PC-3 (cell line): ENCODE results near the gene FAM177A1.

Experiments used
- CTCF ChIP-seq: fragments of 300-600 bp; sonication (generic); conservative IDR thresholded peaks from 2 replicates; pipeline ENCODE4 v1.5.1; 2017; ENCODE audit warnings: antibody characterized with exemption, low read depth, mild to moderate bottlenecking, low read length
- EZH2 ChIP-seq: fragments of 300-600 bp; sonication (generic); IDR thresholded peaks from one replicate; pipeline ENCODE4 v1.6.1; 2017; ENCODE audit warnings: antibody characterized with exemption, mild to moderate bottlenecking, low read length; ENCODE audit not compliant: unreplicated experiment

- TF ChIP-seq CTCF = no peak
- no peak for TF ChIP-seq EZH2
These were observed 39.4 kb downstream of the FAM177A1 start for GRCh38 chr14:35085441-35085840.
